Neuron (in vitro differentiated cells): ENCODE measurements around the gene BICDL1.
"Not testable (repeated sequence)": the region's sequence is repeated elsewhere in the genome, so short reads cannot be mapped to it uniquely, and the experiment has no call there.

Experiments
- H2AFZ ChIP-seq: one replicate; pipeline ENCODE4 v1.6.1; 2013; ENCODE audit warnings: low read depth, mild to moderate bottlenecking, inconsistent platforms, low read length, moderate library complexity
- H3K27me3 ChIP-seq: one replicate; pipeline ENCODE4 v1.6.1; 2013; ENCODE audit warnings: low read length; ENCODE audit not compliant: insufficient read depth
- H3K36me3 ChIP-seq: one replicate; pipeline ENCODE4 v1.6.1; 2013; ENCODE audit warnings: low read length; ENCODE audit not compliant: insufficient read depth
- H3K4me1 ChIP-seq: one replicate; pipeline ENCODE4 v1.6.1; 2013; ENCODE audit warnings: low read length; ENCODE audit not compliant: insufficient read depth
- H3K4me3 ChIP-seq: 2 replicates; pipeline ENCODE4 v1.5.1; 2013; ENCODE audit warnings: mild to moderate bottlenecking, low read length, moderate library complexity
- H3K9me3 ChIP-seq: one replicate; pipeline ENCODE4 v1.6.1; 2013; ENCODE audit warnings: low read length

Gene BICDL1

GRCh38 chr12:120013659-120014380 lies 24.8 kb downstream of the BICDL1 start:
- H3K36me3 ChIP-seq, result no peaks in the 10 kb centered on the region
- H3K4me3 ChIP-seq, result no peak overlapping the region
- H3K27me3 ChIP-seq, result no peaks in the 10 kb centered on the region
- no peak overlapping the region for H2AFZ ChIP-seq
- H3K9me3 ChIP-seq, result no peaks in the 10 kb centered on the region
- H3K4me1 ChIP-seq, result peaks cover 14% of the 10 kb centered on the region

GRCh38 chr12:120014381-120014735 lies 25.3 kb downstream of the BICDL1 start:
- peaks cover 14% of the 10 kb centered on the region for H3K4me1 ChIP-seq
- not testable (repeated sequence) for H2AFZ ChIP-seq, H3K9me3 ChIP-seq, H3K4me3 ChIP-seq, H3K27me3 ChIP-seq, H3K36me3 ChIP-seq

GRCh38 chr12:120015313-120015712 lies 26.3 kb downstream of the BICDL1 start:
- Histone ChIP-seq H3K9me3 (no peaks in the 10 kb centered on the region), H3K4me1 (peaks cover 14% of the 10 kb centered on the region), H2AFZ (no peak overlapping the region), H3K4me3 (no peak overlapping the region), H3K27me3 (no peaks in the 10 kb centered on the region), H3K36me3 (no peaks in the 10 kb centered on the region)

- not testable (repeated sequence) for H2AFZ ChIP-seq, H3K9me3 ChIP-seq, H3K27me3 ChIP-seq, H3K4me3 ChIP-seq, H3K36me3 ChIP-seq
- H3K4me1 ChIP-seq, result peaks cover 14% of the 10 kb centered on the region
Observed at GRCh38 chr12:120016199-120016598, 27.2 kb downstream of the BICDL1 start.

GRCh38 chr12:120019197-120019596 lies 30.2 kb downstream of the BICDL1 start:
- Histone ChIP-seq H3K36me3 (no peaks in the 10 kb centered on the region), H3K27me3 (no peaks in the 10 kb centered on the region), H2AFZ (no peak overlapping the region), H3K4me3 (no peak overlapping the region), H3K9me3 (no peaks in the 10 kb centered on the region), H3K4me1 (no peaks in the 10 kb centered on the region)

GRCh38 chr12:120019938-120020337 lies 30.9 kb downstream of the BICDL1 start:
- no peaks in the 10 kb centered on the region for H3K9me3 ChIP-seq
- H3K27me3 ChIP-seq, result no peaks in the 10 kb centered on the region
- no peaks in the 10 kb centered on the region for H3K4me1 ChIP-seq
- H3K36me3 ChIP-seq, result no peaks in the 10 kb centered on the region
- H2AFZ ChIP-seq, result no peak overlapping the region
- no peak overlapping the region for H3K4me3 ChIP-seq

GRCh38 chr12:120024193-120024592 lies 35.2 kb downstream of the BICDL1 start:
- Histone ChIP-seq H3K4me3 (no peak overlapping the region), H3K9me3 (peaks cover 2% of the 10 kb centered on the region), H2AFZ (no peak overlapping the region), H3K27me3 (no peaks in the 10 kb centered on the region), H3K36me3 (no peaks in the 10 kb centered on the region), H3K4me1 (no peaks in the 10 kb centered on the region)

GRCh38 chr12:120025640-120026039 lies 36.6 kb downstream of the BICDL1 start:
- Histone ChIP-seq H3K4me3 (no peak overlapping the region), H2AFZ (no peak overlapping the region), H3K36me3 (no peaks in the 10 kb centered on the region), H3K9me3 (peaks cover 2% of the 10 kb centered on the region), H3K27me3 (no peaks in the 10 kb centered on the region), H3K4me1 (no peaks in the 10 kb centered on the region)

GRCh38 chr12:120032242-120032641 lies 43.2 kb downstream of the BICDL1 start:
- Histone ChIP-seq H3K9me3 (no peaks in the 10 kb centered on the region), H3K36me3 (no peaks in the 10 kb centered on the region), H2AFZ (no peak overlapping the region), H3K27me3 (no peaks in the 10 kb centered on the region), H3K4me1 (no peaks in the 10 kb centered on the region), H3K4me3 (no peak overlapping the region)

GRCh38 chr12:120037851-120038250 lies 48.8 kb downstream of the BICDL1 start:
- no peaks in the 10 kb centered on the region for H3K27me3 ChIP-seq
- H2AFZ ChIP-seq, result no peak overlapping the region
- no peaks in the 10 kb centered on the region for H3K9me3 ChIP-seq
- H3K36me3 ChIP-seq, result no peaks in the 10 kb centered on the region
- peaks cover 10% of the 10 kb centered on the region for H3K4me1 ChIP-seq
- H3K4me3 ChIP-seq, result no peak overlapping the region

GRCh38 chr12:120039711-120040110 lies 50.7 kb downstream of the BICDL1 start:
- no peaks in the 10 kb centered on the region for H3K27me3 ChIP-seq

GRCh38 chr12:120041386-120042231 lies 52.6 kb downstream of the BICDL1 start:
- Histone ChIP-seq H3K4me3 (peak overlapping the region; percentile 2), H3K4me1 (peaks cover 13% of the 10 kb centered on the region), H3K36me3 (no peaks in the 10 kb centered on the region), H2AFZ (peak overlapping the region; percentile 62), H3K9me3 (no peaks in the 10 kb centered on the region), H3K27me3 (no peaks in the 10 kb centered on the region)

More at GRCh38 chr12:120039711-120040110, 50.7 kb downstream of the BICDL1 start:
- Histone ChIP-seq H3K4me3 (no peak overlapping the region), H3K9me3 (no peaks in the 10 kb centered on the region), H3K36me3 (no peaks in the 10 kb centered on the region), H3K4me1 (peaks cover 13% of the 10 kb centered on the region), H2AFZ (no peak overlapping the region)

- not testable (repeated sequence) for H3K36me3 ChIP-seq, H3K9me3 ChIP-seq, H2AFZ ChIP-seq, H3K27me3 ChIP-seq, H3K4me3 ChIP-seq
- H3K4me1 ChIP-seq, result peaks cover 13% of the 10 kb centered on the region
Observed at GRCh38 chr12:120045367-120045766, 56.3 kb downstream of the BICDL1 start.
